Measurements from ENCODE around the gene PFN4. TPM values are rescaled to one million over a fixed set of nuclear protein-coding genes. Genes with fewer than 3 reads are reported as not detected.

The PFN4 gene
- total and polyA plus RNA-seq, 2 experiments from 2014 or later, result 0.28 TPM; not detected in 1

GRCh38 chr2:24163601-24164000, 40.5 kb upstream of the PFN4 start:
- peaks cover 10% of the 10 kb centered on the region; the same call in 2 of the 3 replicates for H3K4me1 Mint-ChIP-seq
- H3K36me3 Mint-ChIP-seq (ENCODE audit: low read depth), result peaks cover 11% of the 10 kb centered on the region; the same call in 2 of the 3 replicates
- no peak overlapping the region for H3K27ac Mint-ChIP-seq
- Histone ChIP-seq H3K27me3 (ENCODE audit: insufficient read depth) (no peaks in the 10 kb centered on the region), H3K4me1 (ENCODE audit: insufficient read depth) (no peaks in the 10 kb centered on the region; the same call in 1 of the 2 replicates), H2AFZ (no peak overlapping the region), H3K4me2 (no peak overlapping the region), H3F3A (replicated peaks; ENCODE audit: low read depth) (no peaks in the 10 kb centered on the region), H3K79me2 (replicated peaks; ENCODE audit: insufficient read depth) (no peaks in the 10 kb centered on the region), H3K36me3 (ENCODE audit: insufficient read depth) (no peaks in the 10 kb centered on the region), H3K9me2 (ENCODE audit: insufficient read depth) (no peaks in the 10 kb centered on the region), H3K27ac (ENCODE audit: low read depth) (no peak overlapping the region), H3K4me3 (no peak overlapping the region), H4K20me1 (replicated peaks; ENCODE audit: insufficient read depth) (no peaks in the 10 kb centered on the region)
- peaks cover 10% of the 10 kb centered on the region for H3K27me3 Mint-ChIP-seq (ENCODE audit: insufficient read depth, low read depth, poor library complexity)
- H3K4me3 Mint-ChIP-seq, result no peak overlapping the region
- ATAC-seq (no peak), DNase-seq (ENCODE audit: low spot score) (no peak)
- TF ChIP-seq STAT1 (IDR thresholded peaks at IDR 0.05; ENCODE audit: unreplicated experiment), result no peak
- TF ChIP-seq ZNF114 (CRISPR knock-in tag; IDR thresholded peaks at IDR 0.05), result no peak
- no peak for TF ChIP-seq EZH2 (IDR thresholded peaks at IDR 0.05; ENCODE audit: low read depth, unreplicated experiment)
- no peak for TF ChIP-seq ETS1 (IDR thresholded peaks at IDR 0.05)
- no peak for TF ChIP-seq ZNF462 (CRISPR knock-in tag; IDR thresholded peaks at IDR 0.05)
- TF ChIP-seq EZH2phosphoT487 (IDR thresholded peaks at IDR 0.05; ENCODE audit: unreplicated experiment), result no peak
- no peak for TF ChIP-seq JUNB (IDR thresholded peaks at IDR 0.05; ENCODE audit: unreplicated experiment)
- no peak for TF ChIP-seq ZNF331 (CRISPR knock-in tag; IDR thresholded peaks at IDR 0.05; ENCODE audit: low read depth)
- TF ChIP-seq POLR2AphosphoS5 (IDR thresholded peaks at IDR 0.05; ENCODE audit: low read depth), result no peak
- no peak for TF ChIP-seq CTCF (conservative IDR thresholded peaks at IDR 0.05; ENCODE audit: low read depth in 2 of 2)
- TF ChIP-seq REST (IDR thresholded peaks at IDR 0.05; ENCODE audit: unreplicated experiment), result no peak
- TF ChIP-seq NANOG (IDR thresholded peaks at IDR 0.05; ENCODE audit: borderline replicate concordance), result no peak
- no peak for TF ChIP-seq CREB1 (CRISPR knock-in tag; IDR thresholded peaks at IDR 0.05; ENCODE audit: low read depth)
- peaks cover 10% of the 10 kb centered on the region; the same call in 2 of the 3 replicates for H3K9me3 Mint-ChIP-seq

All from GM23338 (cell line).